Testis (tissue), 3 donors: ENCODE data around the gene POFUT1. TPM values are rescaled to one million over a fixed set of nuclear protein-coding genes. Genes with fewer than 3 reads are reported as not detected.

Experiments
- DNase-seq: peaks from one replicate; pipeline ENCODE4 v3.0.0-alpha.2; 2019
- H3K27ac ChIP-seq, 2 donors: fragments of 200-600 bp; sonication (generic); one replicate each; pipeline ENCODE4 v1.5.1; 2019
- H3K27me3 ChIP-seq: fragments of 200-600 bp; sonication (generic); one replicate; pipeline ENCODE4 v1.5.1; 2019
- H3K36me3 ChIP-seq: fragments of 200-600 bp; sonication (generic); one replicate; pipeline ENCODE4 v1.5.1; 2017; ENCODE audit warnings: low read depth; ENCODE audit errors: missing control alignments
- H3K4me1 ChIP-seq: fragments of 200-600 bp; sonication (generic); one replicate; pipeline ENCODE4 v1.5.1; 2019
- H3K4me3 ChIP-seq, 2 donors: fragments of 200-600 bp; sonication (generic); one replicate each; pipeline ENCODE4 v1.5.1; 2017 to 2019
- H3K9me3 ChIP-seq: fragments of 200-600 bp; sonication (generic); one replicate; pipeline ENCODE4 v1.5.1; 2017
- CTCF ChIP-seq, 3 experiments: fragments of 450-650 bp in 2 of 3; fragments of 200-600 bp in 1 of 3; sonication (generic) in 1 of 3; IDR thresholded peaks; one replicate each; pipeline ENCODE4 v1.5.1; 2016 to 2019; ENCODE audit warnings: antibody characterized with exemption in 3 of 3, mild to moderate bottlenecking in 2 of 3, moderate library complexity in 1 of 3
- POLR2A ChIP-seq: fragments of 450-650 bp; IDR thresholded peaks from one replicate; pipeline ENCODE4 v1.6.1; 2017; ENCODE audit warnings: antibody characterized with exemption, mild to moderate bottlenecking, moderate library complexity
- whole genome bisulfite sequencing, 2 donors: methylation state at CpG; one replicate each; pipeline ENCODE4 v1.1.5; 2018; 5-methylcytosine and 5-hydroxymethylcytosine counted together
- intact Hi-C: fragments of 100-400 bp; cut with DNase I; formaldehyde crosslinking; loops from one replicate; pipeline ENCODE4 v1.15.1; 2023; ENCODE audit warnings: low total_unique reads
- polyA plus RNA-seq: library from polyadenylated mRNA; stranded (reverse); fragments of 350-450 nt; fragmentation: Illumina TruSeq; extraction: RNeasy Lipid Tissue Mini Kit (QIAGEN cat#74804); gene quantifications from one replicate; pipeline ENCODE4 v1.2.3, GENCODE V29; 2014; ENCODE audit warnings: low read depth, low replicate concordance; ENCODE audit not compliant: insufficient read depth
- total RNA-seq, 2 donors: library from RNA; depleted of rRNA; stranded (reverse); fragments of >200 nt; gene quantifications; one replicate each; pipeline ENCODE4 v1.2.3, GENCODE V29; 2016

The POFUT1 gene
- total and polyA plus RNA-seq, 3 donors from 2014 or later: 31.0 to 54.2 (median 46.6) TPM

DNA sequence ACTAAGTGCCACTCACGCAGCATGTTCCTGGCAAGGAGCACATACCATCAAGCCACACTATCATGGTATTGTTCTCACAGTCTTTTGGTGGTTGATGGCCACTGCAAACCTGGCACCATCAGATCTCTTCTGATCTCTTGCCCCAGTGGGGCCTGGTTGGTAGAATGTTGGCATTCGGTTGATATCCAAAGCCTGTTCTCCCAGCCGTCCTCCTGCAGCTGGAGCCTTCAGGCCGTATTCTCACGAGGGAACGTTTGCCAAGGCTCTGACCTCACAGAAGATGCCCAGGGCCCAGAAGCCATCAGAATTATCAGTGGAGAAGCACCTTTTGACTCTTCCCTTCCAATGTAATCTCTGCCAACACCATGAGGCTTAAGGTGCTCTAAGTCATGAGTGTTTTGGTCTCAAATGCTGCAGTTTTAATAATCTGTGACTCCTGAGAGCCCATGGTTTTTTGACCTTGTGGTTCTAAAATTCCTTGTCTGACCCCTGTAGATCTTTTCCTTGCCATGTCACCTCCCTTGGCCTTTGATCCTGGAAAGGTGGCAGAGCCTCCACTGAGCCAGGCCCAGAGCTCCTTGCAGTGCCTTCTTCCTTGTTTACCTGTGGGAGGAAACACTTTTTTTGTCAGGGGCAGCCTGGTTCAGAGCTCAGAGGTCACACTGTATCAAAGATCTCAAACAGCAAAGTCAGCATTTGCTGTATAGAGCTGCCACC lies 27.8 kb downstream of the POFUT1 start:
- no peak for DNase-seq
- WGBS, 2 donors: 80 to 87% methylated on average over 6 of the region's 6 CpGs
- Histone ChIP-seq H3K27me3 (no peaks in the 10 kb centered on the region), H3K4me1 (no peaks in the 10 kb centered on the region), H3K27ac (no peak overlapping the region), H3K4me3 (no peak overlapping the region), H3K9me3 (no peaks in the 10 kb centered on the region), H3K36me3 (no peaks in the 10 kb centered on the region)
- TF ChIP-seq POLR2A: no peak
- no peak for TF ChIP-seq CTCF (IDR thresholded peaks at IDR 0.05)
- intact Hi-C loops: no loop called here

- TF ChIP-seq CTCF (IDR thresholded peaks at IDR 0.05): no peak
- no peak for TF ChIP-seq POLR2A
- no peaks in the 10 kb centered on the region for H3K36me3 ChIP-seq
- DNase-seq: no peak
- no peak overlapping the region for H3K4me3 ChIP-seq
- no peak overlapping the region for H3K27ac ChIP-seq
- H3K4me1 ChIP-seq: no peaks in the 10 kb centered on the region
- no peaks in the 10 kb centered on the region for H3K27me3 ChIP-seq
- intact Hi-C loops: no loop called here
- H3K9me3 ChIP-seq: no peaks in the 10 kb centered on the region
- WGBS, 2 donors: 78 to 87% methylated on average over 3 of the region's 3 CpGs
Observed at GRCh38 chr20:32236048-32236533, 28.4 kb downstream of the POFUT1 start.

GRCh38 chr20:32236819-32237218 lies 29.1 kb downstream of the POFUT1 start:
- 82 to 97% methylated on average over 2 of the region's 2 CpGs for WGBS, 2 donors
- no peaks in the 10 kb centered on the region for H3K36me3 ChIP-seq

GRCh38 chr20:32237419-32237818 lies 29.7 kb downstream of the POFUT1 start:
- H3K27ac ChIP-seq: no peak overlapping the region

More at GRCh38 chr20:32236819-32237218, 29.1 kb downstream of the POFUT1 start:
- Histone ChIP-seq H3K4me1 (no peaks in the 10 kb centered on the region), H3K27me3 (no peaks in the 10 kb centered on the region), H3K27ac (no peak overlapping the region), H3K9me3 (no peaks in the 10 kb centered on the region), H3K4me3 (no peak overlapping the region)
- no peak for DNase-seq
- intact Hi-C loops: no loop called here
- TF ChIP-seq POLR2A (no peak), CTCF (IDR thresholded peaks at IDR 0.05) (no peak)

More at GRCh38 chr20:32237419-32237818, 29.7 kb downstream of the POFUT1 start:
- intact Hi-C loops: no loop called here
- TF ChIP-seq CTCF (IDR thresholded peaks at IDR 0.05) (no peak), POLR2A (no peak)
- Histone ChIP-seq H3K9me3 (no peaks in the 10 kb centered on the region), H3K27me3 (no peaks in the 10 kb centered on the region), H3K36me3 (no peaks in the 10 kb centered on the region), H3K4me1 (no peaks in the 10 kb centered on the region), H3K4me3 (no peak overlapping the region)
- DNase-seq: no peak
- WGBS, 2 donors: 80 to 88% methylated on average over 6 of the region's 6 CpGs
